ENCODE measurements around the gene CBR3.

The CBR3 gene

DNA sequence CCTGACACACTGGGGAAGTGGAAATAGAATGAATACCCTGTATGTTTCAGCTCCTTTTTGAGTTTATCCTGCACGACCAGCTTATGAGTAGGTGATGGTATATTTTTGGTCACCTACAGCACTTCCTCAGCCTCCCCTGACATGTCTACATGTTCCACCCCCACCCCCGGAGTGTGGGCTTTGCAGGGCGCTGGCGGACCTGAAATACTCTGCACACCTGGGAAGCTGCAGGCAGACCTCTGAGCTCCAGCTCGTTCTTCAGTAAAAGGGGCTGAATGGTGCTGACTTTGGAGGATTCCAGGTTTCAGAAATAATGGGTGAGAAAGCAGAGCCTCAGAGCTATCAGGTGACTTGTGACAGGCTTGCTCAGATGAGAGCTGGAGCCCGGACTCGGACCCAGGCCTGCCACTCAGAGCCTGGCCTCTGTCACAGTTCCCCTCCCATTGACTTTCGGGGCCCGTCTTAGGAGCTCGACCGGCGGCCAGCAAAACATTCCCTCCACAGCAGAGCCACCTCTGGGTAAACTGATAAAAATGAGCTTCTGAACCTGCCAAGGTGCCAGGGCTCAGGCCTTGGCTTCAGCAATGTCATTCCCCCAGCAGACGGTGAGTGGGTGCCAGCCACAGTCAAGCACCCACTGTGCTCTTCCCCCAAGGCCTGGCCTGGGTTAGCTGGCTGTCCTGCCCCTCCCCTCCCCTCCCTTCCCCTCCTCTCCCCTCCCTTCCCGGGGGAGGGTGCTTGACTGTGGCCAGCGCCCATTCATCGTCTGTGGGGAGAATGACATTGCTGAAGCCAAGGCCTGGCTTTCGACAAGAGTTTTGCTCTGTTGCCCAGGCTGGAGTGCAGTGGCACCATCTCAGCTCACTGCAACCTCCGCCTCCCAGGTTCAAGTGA lies 51.9 kb downstream of the CBR3 start:
- DNase-seq = no peak

DNA sequence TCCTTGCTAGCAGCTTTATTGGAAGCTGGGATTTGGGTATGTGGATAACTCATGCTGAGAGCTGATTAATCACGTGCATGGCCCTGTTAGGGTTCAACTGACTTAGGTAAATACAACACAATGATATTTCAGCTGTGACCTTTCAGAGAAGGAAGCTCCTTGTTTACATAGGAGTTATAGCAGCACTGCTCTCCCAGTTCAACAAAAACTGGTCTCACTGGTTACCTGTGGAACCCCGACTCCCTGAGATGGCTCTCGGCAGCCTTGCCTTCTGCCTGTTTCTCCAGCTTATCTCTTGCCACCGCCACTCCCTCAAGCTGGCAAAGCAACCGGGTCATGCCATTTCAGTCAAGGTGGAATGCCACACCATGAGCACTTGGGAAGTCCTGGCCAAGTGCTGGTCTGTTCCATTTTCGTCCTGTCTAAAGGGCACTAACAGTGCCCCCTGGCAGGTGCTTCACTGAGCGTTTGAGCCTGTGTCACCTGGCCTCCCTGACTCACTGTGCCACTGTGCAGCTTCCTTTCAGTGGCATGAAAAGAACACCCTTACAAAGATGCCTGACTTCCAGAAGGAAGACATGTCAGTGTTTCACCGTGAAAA lies 53.3 kb downstream of the CBR3 start:
- DNase-seq = no peak

- DNase-seq = no peak
These were observed 54.1 kb downstream of the CBR3 start for GRCh38 chr21:36188937-36189336.

- DNase-seq = no peak
These were observed 55.9 kb downstream of the CBR3 start for GRCh38 chr21:36190736-36191135.

GRCh38 chr21:36193200-36193599 lies 58.3 kb downstream of the CBR3 start:
- no peak for DNase-seq

GRCh38 chr21:36194024-36194423 lies 59.1 kb downstream of the CBR3 start:
- no peak for DNase-seq

- DNase-seq = no peak
These were observed 60.7 kb downstream of the CBR3 start for GRCh38 chr21:36195613-36196012.
